Transverse colon (tissue), 4 donors: ENCODE data around the gene OGFOD1. TPM values are rescaled to one million over a fixed set of nuclear protein-coding genes. Genes with fewer than 3 reads are reported as not detected.

ENCODE experiments used
- DNase-seq: peaks from one replicate; pipeline ENCODE4 v3.0.0-alpha.2; 2019
- H3K27ac ChIP-seq, 4 donors: fragments of 200-600 bp; sonication (generic); 2 replicates each; pipeline ENCODE4 v1.5.1; 2016 to 2018; ENCODE audit warnings: inconsistent platforms in 4 of 4
- H3K27me3 ChIP-seq: fragments of 200-600 bp; sonication (generic); 2 replicates; pipeline ENCODE4 v1.5.1; 2017; ENCODE audit warnings: inconsistent platforms
- H3K36me3 ChIP-seq, 4 donors: fragments of 200-600 bp; sonication (generic); 2 replicates each; pipeline ENCODE4 v1.5.1; 2017 to 2019; ENCODE audit warnings: inconsistent platforms in 4 of 4
- H3K4me1 ChIP-seq, 4 donors: fragments of 200-600 bp; sonication (generic); 2 replicates each; pipeline ENCODE4 v1.5.1; 2017 to 2020; ENCODE audit warnings: inconsistent platforms in 4 of 4
- H3K4me3 ChIP-seq, 4 donors: fragments of 200-600 bp; sonication (generic); 1 replicate in 1 of 4; 2 replicates in 3 of 4; pipeline versions ENCODE4 v1.5.1 to v1.6.1; 2017 to 2019; ENCODE audit warnings: inconsistent platforms in 4 of 4
- H3K9me3 ChIP-seq, 2 donors: fragments of 200-600 bp; sonication (generic); 2 replicates each; pipeline ENCODE4 v1.5.1; 2017 to 2019; ENCODE audit warnings: inconsistent platforms in 2 of 2
- CTCF ChIP-seq, 5 experiments: fragments of 200-600 bp in 3 of 5; fragments of 450-650 bp in 2 of 5; sonication (generic) in 3 of 5; IDR thresholded peaks; 1 replicate in 2 of 5; 2 replicates in 3 of 5; pipeline ENCODE4 v1.5.1; 2016 to 2017; ENCODE audit warnings: antibody characterized with exemption in 5 of 5, inconsistent platforms in 3 of 5, mild to moderate bottlenecking in 2 of 5, moderate library complexity in 1 of 5
- EP300 ChIP-seq: sonication (generic); formaldehyde crosslinking; IDR thresholded peaks from one replicate; pipeline ENCODE4 v1.6.1; 2017; ENCODE audit warnings: antibody characterized with exemption, low read depth
- POLR2A ChIP-seq: fragments of 450-650 bp; IDR thresholded peaks from one replicate; pipeline ENCODE4 v1.6.1; 2016; ENCODE audit warnings: antibody characterized with exemption, mild to moderate bottlenecking, moderate library complexity
- POLR2AphosphoS5 ChIP-seq, 3 donors: sonication (generic); formaldehyde crosslinking; IDR thresholded peaks; one replicate each; pipeline ENCODE4 v1.6.1; 2016; ENCODE audit warnings: antibody characterized with exemption in 3 of 3
- WGBS, 2 donors: methylation state at CpG; one replicate each; pipeline ENCODE4 v1.1.5; 2018; ENCODE audit warnings: low coverage in 1 of 2; 5-methylcytosine and 5-hydroxymethylcytosine counted together
- in situ Hi-C, 4 donors: fragments of 200-750 bp; cut with MboI; loops; one replicate each; pipeline versions ENCODE4 v1.15.0 to v1.15.1; 2017; ENCODE audit warnings: low sequenced_read_pairs in 3 of 4, low pct_ligation_motif_present in 1 of 4, low pct_unique_long_range_greater_than_20kb in 1 of 4
- intact Hi-C: fragments of 100-400 bp; cut with DNase I; formaldehyde crosslinking; loops from one replicate; pipeline ENCODE4 v1.15.1; 2023; ENCODE audit warnings: low total_unique reads
- total RNA-seq, 4 donors: library from RNA; depleted of rRNA; stranded (reverse); fragments of >200 nt; gene quantifications; one replicate each; pipeline ENCODE4 v1.1.0, GENCODE V29; 2016

OGFOD1 gene
- total RNA-seq, 4 donors from 2014 or later, result 2.8 to 22.5 (median 9.5) TPM

- no peak for TF ChIP-seq EP300
- no peak for TF ChIP-seq CTCF (IDR thresholded peaks at IDR 0.05)
- TF ChIP-seq POLR2A, result no peak
- TF ChIP-seq POLR2AphosphoS5 (IDR thresholded peaks at IDR 0.05), result no peak
- H3K4me1 ChIP-seq, result peaks cover 9 to 34% (median 22%) of the 10 kb centered on the region in 4 donors
- intact Hi-C loops (no loop called here), in situ Hi-C loops (no loop called here)
- H3K36me3 ChIP-seq, result peaks cover 0 to 12% (median 0%) of the 10 kb centered on the region in 4 donors
- no peaks in the 10 kb centered on the region for H3K27me3 ChIP-seq
- DNase-seq, result no peak
- H3K9me3 ChIP-seq, result no peaks in the 10 kb centered on the region
- H3K27ac ChIP-seq, result no peak overlapping the region
- no peak overlapping the region for H3K4me3 ChIP-seq
- whole genome bisulfite sequencing, 2 donors, result 67 to 88% methylated on average over 1 to 4 of the region's 4 CpGs
These were observed 24.8 kb upstream of the OGFOD1 start for GRCh38 chr16:56426585-56426984.

- WGBS, 2 donors, result 60 to 73% methylated on average over 1 of the region's 1 CpG
- intact Hi-C loops, result no loop called here
- no peak for TF ChIP-seq CTCF (IDR thresholded peaks at IDR 0.05)
- TF ChIP-seq POLR2A, result no peak
- no peak for TF ChIP-seq EP300
- TF ChIP-seq POLR2AphosphoS5 (IDR thresholded peaks at IDR 0.05), result no peak
- H3K27ac ChIP-seq, result no peak overlapping the region
- no peak for DNase-seq
- H3K4me1 ChIP-seq, result peaks cover 3 to 19% (median 13%) of the 10 kb centered on the region in 4 donors
- no peaks in the 10 kb centered on the region for H3K9me3 ChIP-seq
- in situ Hi-C loops, result no loop called here
- H3K27me3 ChIP-seq, result no peaks in the 10 kb centered on the region
- H3K36me3 ChIP-seq, result peaks cover 0 to 25% (median 5%) of the 10 kb centered on the region in 4 donors
- no peak overlapping the region for H3K4me3 ChIP-seq
These were observed 23.3 kb upstream of the OGFOD1 start for GRCh38 chr16:56428091-56428490.

GRCh38 chr16:56436258-56436657 lies 15.1 kb upstream of the OGFOD1 start:
- in situ Hi-C loops (no loop called here), intact Hi-C loops (no loop called here)
- Histone ChIP-seq H3K27me3 (no peaks in the 10 kb centered on the region), H3K4me3 (no peak overlapping the region), H3K27ac (no peak overlapping the region), H3K4me1 (no peaks in the 10 kb centered on the region), H3K9me3 (no peaks in the 10 kb centered on the region), H3K36me3 (peaks cover 0 to 44% (median 19%) of the 10 kb centered on the region in 4 donors)
- TF ChIP-seq POLR2A, result no peak
- no peak for TF ChIP-seq POLR2AphosphoS5 (IDR thresholded peaks at IDR 0.05)
- no peak for TF ChIP-seq EP300
- no peak for TF ChIP-seq CTCF (IDR thresholded peaks at IDR 0.05)
- no peak for DNase-seq

- H3K9me3 ChIP-seq, result no peaks in the 10 kb centered on the region
- TF ChIP-seq POLR2A (no peak), EP300 (no peak), CTCF (IDR thresholded peaks at IDR 0.05) (no peak), POLR2AphosphoS5 (IDR thresholded peaks at IDR 0.05) (no peak)
- 100% methylated on average over 1 of the region's 1 CpG; no CpG with 5 or more reads in 1 of the 2 donors for WGBS, 2 donors
- in situ Hi-C loops (no loop called here), intact Hi-C loops (no loop called here)
- H3K4me1 ChIP-seq, result no peaks in the 10 kb centered on the region
- H3K4me3 ChIP-seq, result no peak overlapping the region
- DNase-seq, result no peak
- no peaks in the 10 kb centered on the region for H3K27me3 ChIP-seq
- H3K36me3 ChIP-seq, result peaks cover 0 to 35% (median 17%) of the 10 kb centered on the region in 4 donors
- no peak overlapping the region for H3K27ac ChIP-seq
These were observed 13.3 kb upstream of the OGFOD1 start for GRCh38 chr16:56438038-56438437.
